ENCODE results near the gene LFNG.

The LFNG gene

GRCh38 chr7:2507917-2508306, 11.7 kb upstream of the LFNG start:
- Histone ChIP-seq H3K4me3 (ENCODE audit: low read length) (no peak overlapping the region), H3K4me1 (ENCODE audit: low read length) (peaks cover 49% of the 10 kb centered on the region), H3K9me3 (ENCODE audit: insufficient read depth, low read length) (no peaks in the 10 kb centered on the region), H3K27ac (ENCODE audit: low read length) (no peak overlapping the region), H3K27me3 (ENCODE audit: low read depth, low read length) (0 out of 2 replicates have a peak, but pooled peaks cover 5% of the 10 kb centered on the region), H4K20me1 (ENCODE audit: insufficient read depth, low read length) (no peaks in the 10 kb centered on the region), H3K36me3 (replicated peaks; ENCODE audit: low read depth, low read length) (no peaks in the 10 kb centered on the region), H2AFZ (ENCODE audit: low read depth, low read length) (no peak overlapping the region), H3K79me2 (ENCODE audit: low read length) (no peaks in the 10 kb centered on the region), H3K4me2 (ENCODE audit: low read length) (peak overlapping the region; percentile 65; the same call in 1 of the 2 replicates), H3K9ac (ENCODE audit: low read length) (no peak overlapping the region)
- TF ChIP-seq CTCF (IDR thresholded peaks at IDR 0.05; ENCODE audit: low read depth, low read length) (no peak), EZH2phosphoT487 (IDR thresholded peaks at IDR 0.05; ENCODE audit: low read depth) (no peak)

GRCh38 chr7:2508327-2509215, 11.0 kb upstream of the LFNG start:
- no peaks in the 10 kb centered on the region for H3K36me3 ChIP-seq (replicated peaks; ENCODE audit: low read depth, low read length)
- H3K9ac ChIP-seq (ENCODE audit: low read length): no peak overlapping the region
- H3K4me1 ChIP-seq (ENCODE audit: low read length): peaks cover 52% of the 10 kb centered on the region
- H4K20me1 ChIP-seq (ENCODE audit: insufficient read depth, low read length): no peaks in the 10 kb centered on the region
- no peak overlapping the region for H3K27ac ChIP-seq (ENCODE audit: low read length)
- H2AFZ ChIP-seq (ENCODE audit: low read depth, low read length): no peak overlapping the region
- H3K9me3 ChIP-seq (ENCODE audit: insufficient read depth, low read length): no peaks in the 10 kb centered on the region
- no peaks in the 10 kb centered on the region for H3K79me2 ChIP-seq (ENCODE audit: low read length)
- TF ChIP-seq CTCF (IDR thresholded peaks at IDR 0.05; ENCODE audit: low read depth, low read length) (no peak), EZH2phosphoT487 (IDR thresholded peaks at IDR 0.05; ENCODE audit: low read depth) (no peak)
- peak overlapping the region; percentile 65 for H3K4me2 ChIP-seq (ENCODE audit: low read length)
- peak overlapping the region; percentile 50 for H3K4me3 ChIP-seq (ENCODE audit: low read length)
- H3K27me3 ChIP-seq (ENCODE audit: low read depth, low read length): 0 out of 2 replicates have a peak, but pooled peaks cover 5% of the 10 kb centered on the region

- H3K79me2 ChIP-seq (ENCODE audit: low read length): no peaks in the 10 kb centered on the region
- H3K4me3 ChIP-seq (ENCODE audit: low read length): peak overlapping the region; percentile 50
- H3K36me3 ChIP-seq (replicated peaks; ENCODE audit: low read depth, low read length): no peaks in the 10 kb centered on the region
- 0 out of 2 replicates have a peak, but pooled peaks cover 5% of the 10 kb centered on the region for H3K27me3 ChIP-seq (ENCODE audit: low read depth, low read length)
- H3K9ac ChIP-seq (ENCODE audit: low read length): no peak overlapping the region
- H2AFZ ChIP-seq (ENCODE audit: low read depth, low read length): no peak overlapping the region
- H3K4me1 ChIP-seq (ENCODE audit: low read length): peaks cover 52% of the 10 kb centered on the region
- peak overlapping the region; percentile 65 for H3K4me2 ChIP-seq (ENCODE audit: low read length)
- no peaks in the 10 kb centered on the region for H3K9me3 ChIP-seq (ENCODE audit: insufficient read depth, low read length)
- H4K20me1 ChIP-seq (ENCODE audit: insufficient read depth, low read length): no peaks in the 10 kb centered on the region
- no peak overlapping the region for H3K27ac ChIP-seq (ENCODE audit: low read length)
- no peak for TF ChIP-seq CTCF (IDR thresholded peaks at IDR 0.05; ENCODE audit: low read depth, low read length)
- TF ChIP-seq EZH2phosphoT487 (IDR thresholded peaks at IDR 0.05; ENCODE audit: low read depth): no peak
Observed at GRCh38 chr7:2509298-2509906, 10.2 kb upstream of the LFNG start.

- no peak overlapping the region; the same call in 1 of the 2 replicates for H3K4me2 ChIP-seq (ENCODE audit: low read length)
- no peaks in the 10 kb centered on the region for H4K20me1 ChIP-seq (ENCODE audit: insufficient read depth, low read length)
- no peak overlapping the region for H3K27ac ChIP-seq (ENCODE audit: low read length)
- H2AFZ ChIP-seq (ENCODE audit: low read depth, low read length): no peak overlapping the region
- no peaks in the 10 kb centered on the region for H3K9me3 ChIP-seq (ENCODE audit: insufficient read depth, low read length)
- no peaks in the 10 kb centered on the region for H3K79me2 ChIP-seq (ENCODE audit: low read length)
- peaks cover 52% of the 10 kb centered on the region for H3K4me1 ChIP-seq (ENCODE audit: low read length)
- H3K36me3 ChIP-seq (replicated peaks; ENCODE audit: low read depth, low read length): no peaks in the 10 kb centered on the region
- H3K27me3 ChIP-seq (ENCODE audit: low read depth, low read length): 0 out of 2 replicates have a peak, but pooled peaks cover 5% of the 10 kb centered on the region
- no peak for TF ChIP-seq CTCF (IDR thresholded peaks at IDR 0.05; ENCODE audit: low read depth, low read length)
- TF ChIP-seq EZH2phosphoT487 (IDR thresholded peaks at IDR 0.05; ENCODE audit: low read depth): no peak
- no peak overlapping the region for H3K9ac ChIP-seq (ENCODE audit: low read length)
- H3K4me3 ChIP-seq (ENCODE audit: low read length): no peak overlapping the region
Observed at GRCh38 chr7:2510130-2510776, 9.3 kb upstream of the LFNG start.
